Measurements from ENCODE around the gene ZNF567.
"Not testable (repeated sequence)": the region's sequence is repeated elsewhere in the genome, so short reads cannot be mapped to it uniquely, and the experiment has no call there.

ZNF567 gene

DNA sequence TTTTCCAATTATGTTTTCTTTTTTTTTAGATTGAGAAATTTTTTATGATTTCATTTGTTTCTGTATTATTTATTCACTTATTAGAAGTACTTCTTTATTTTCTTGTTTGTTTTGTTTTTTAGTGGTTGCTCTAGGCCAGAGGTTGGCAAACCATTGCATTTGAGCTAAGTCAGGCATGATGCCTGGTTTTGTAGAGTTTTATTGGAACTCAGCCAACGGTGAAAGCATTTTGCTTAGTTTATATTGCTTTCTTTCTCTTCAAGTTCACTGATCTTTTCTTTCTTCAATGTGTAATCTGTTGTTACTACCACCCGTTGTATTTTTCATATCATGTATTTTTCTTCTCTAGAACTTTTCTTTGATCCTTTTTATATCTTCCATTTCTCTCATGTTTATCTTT lies 19.7 kb downstream of the ZNF567 start:
- Histone ChIP-seq H2AFZ (ENCODE audit: low read length) (no peak overlapping the region), H3K9me3 (ENCODE audit: insufficient read depth, low read depth, low read length) (peaks cover 38% of the 10 kb centered on the region; the same call in 1 of the 2 replicates), H4K20me1 (ENCODE audit: insufficient read depth, low read length, poor library complexity, severe bottlenecking) (no peaks in the 10 kb centered on the region), H3K4me1 (ENCODE audit: insufficient read depth, low read length, poor library complexity, severe bottlenecking) (no peaks in the 10 kb centered on the region), H3K36me3 (ENCODE audit: insufficient read depth, low read length) (peaks cover 42% of the 10 kb centered on the region), H3K79me2 (ENCODE audit: insufficient read depth, low read length) (peaks cover 67% of the 10 kb centered on the region), H3K4me3 (ENCODE audit: low read length, poor library complexity, severe bottlenecking) (no peak overlapping the region), H3K4me2 (ENCODE audit: low read depth, low read length, poor library complexity, severe bottlenecking) (no peak overlapping the region), H3K9me2 (replicated peaks; ENCODE audit: low read depth, low read length) (no peaks in the 10 kb centered on the region), H3F3A (ENCODE audit: low read depth) (no peaks in the 10 kb centered on the region), H3K27me3 (ENCODE audit: insufficient read depth, low read length, poor library complexity, severe bottlenecking) (no peaks in the 10 kb centered on the region), H3K9ac (ENCODE audit: low read depth, low read length, poor library complexity, severe bottlenecking) (no peak overlapping the region)
- TF ChIP-seq EZH2phosphoT487 (IDR thresholded peaks at IDR 0.05; ENCODE audit: borderline replicate concordance) = no peak
- TF ChIP-seq, protein P1, sequence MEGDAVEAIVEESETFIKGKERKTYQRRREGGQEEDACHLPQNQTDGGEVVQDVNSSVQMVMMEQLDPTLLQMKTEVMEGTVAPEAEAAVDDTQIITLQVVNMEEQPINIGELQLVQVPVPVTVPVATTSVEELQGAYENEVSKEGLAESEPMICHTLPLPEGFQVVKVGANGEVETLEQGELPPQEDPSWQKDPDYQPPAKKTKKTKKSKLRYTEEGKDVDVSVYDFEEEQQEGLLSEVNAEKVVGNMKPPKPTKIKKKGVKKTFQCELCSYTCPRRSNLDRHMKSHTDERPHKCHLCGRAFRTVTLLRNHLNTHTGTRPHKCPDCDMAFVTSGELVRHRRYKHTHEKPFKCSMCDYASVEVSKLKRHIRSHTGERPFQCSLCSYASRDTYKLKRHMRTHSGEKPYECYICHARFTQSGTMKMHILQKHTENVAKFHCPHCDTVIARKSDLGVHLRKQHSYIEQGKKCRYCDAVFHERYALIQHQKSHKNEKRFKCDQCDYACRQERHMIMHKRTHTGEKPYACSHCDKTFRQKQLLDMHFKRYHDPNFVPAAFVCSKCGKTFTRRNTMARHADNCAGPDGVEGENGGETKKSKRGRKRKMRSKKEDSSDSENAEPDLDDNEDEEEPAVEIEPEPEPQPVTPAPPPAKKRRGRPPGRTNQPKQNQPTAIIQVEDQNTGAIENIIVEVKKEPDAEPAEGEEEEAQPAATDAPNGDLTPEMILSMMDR (conservative IDR thresholded peaks at IDR 0.05; ENCODE audit: low read length) = no peak

- Histone ChIP-seq H3K9me2 (replicated peaks; ENCODE audit: low read depth, low read length) (no peaks in the 10 kb centered on the region), H2AFZ (ENCODE audit: low read length) (no peak overlapping the region), H3F3A (ENCODE audit: low read depth) (no peaks in the 10 kb centered on the region), H3K9me3 (ENCODE audit: insufficient read depth, low read depth, low read length) (peaks cover 46% of the 10 kb centered on the region; the same call in 1 of the 2 replicates), H3K4me2 (ENCODE audit: low read depth, low read length, poor library complexity, severe bottlenecking) (no peak overlapping the region), H3K4me3 (ENCODE audit: low read length, poor library complexity, severe bottlenecking) (no peak overlapping the region), H3K27me3 (ENCODE audit: insufficient read depth, low read length, poor library complexity, severe bottlenecking) (no peaks in the 10 kb centered on the region), H3K79me2 (ENCODE audit: insufficient read depth, low read length) (peaks cover 64% of the 10 kb centered on the region), H3K9ac (ENCODE audit: low read depth, low read length, poor library complexity, severe bottlenecking) (no peak overlapping the region), H3K4me1 (ENCODE audit: insufficient read depth, low read length, poor library complexity, severe bottlenecking) (no peaks in the 10 kb centered on the region), H4K20me1 (ENCODE audit: insufficient read depth, low read length, poor library complexity, severe bottlenecking) (no peaks in the 10 kb centered on the region), H3K36me3 (ENCODE audit: insufficient read depth, low read length) (peaks cover 65% of the 10 kb centered on the region)
- no peak for TF ChIP-seq EZH2phosphoT487 (IDR thresholded peaks at IDR 0.05; ENCODE audit: borderline replicate concordance)
- TF ChIP-seq, protein P1 (conservative IDR thresholded peaks at IDR 0.05; ENCODE audit: low read length) = no peak
These were observed 22.0 kb downstream of the ZNF567 start for GRCh38 chr19:36709423-36709822.

GRCh38 chr19:36719687-36720556 lies 32.5 kb downstream of the ZNF567 start:
- Histone ChIP-seq H3K36me3 (ENCODE audit: insufficient read depth, low read length) (peaks cover 64% of the 10 kb centered on the region), H3K4me3 (ENCODE audit: low read length, poor library complexity, severe bottlenecking) (no peak overlapping the region), H3K9ac (ENCODE audit: low read depth, low read length, poor library complexity, severe bottlenecking) (no peak overlapping the region), H3F3A (ENCODE audit: low read depth) (no peaks in the 10 kb centered on the region), H3K9me3 (ENCODE audit: insufficient read depth, low read depth, low read length) (peaks cover 51% of the 10 kb centered on the region), H4K20me1 (ENCODE audit: insufficient read depth, low read length, poor library complexity, severe bottlenecking) (no peaks in the 10 kb centered on the region), H3K27me3 (ENCODE audit: insufficient read depth, low read length, poor library complexity, severe bottlenecking) (peaks cover 5% of the 10 kb centered on the region), H3K4me2 (ENCODE audit: low read depth, low read length, poor library complexity, severe bottlenecking) (no peak overlapping the region), H3K79me2 (ENCODE audit: insufficient read depth, low read length) (no peaks in the 10 kb centered on the region), H2AFZ (ENCODE audit: low read length) (no peak overlapping the region), H3K9me2 (replicated peaks; ENCODE audit: low read depth, low read length) (no peaks in the 10 kb centered on the region), H3K4me1 (ENCODE audit: insufficient read depth, low read length, poor library complexity, severe bottlenecking) (no peaks in the 10 kb centered on the region)
- TF ChIP-seq, protein P1 (conservative IDR thresholded peaks at IDR 0.05; ENCODE audit: low read length) = no peak
- no peak for TF ChIP-seq EZH2phosphoT487 (IDR thresholded peaks at IDR 0.05; ENCODE audit: borderline replicate concordance)

GRCh38 chr19:36736166-36736565 lies 48.8 kb downstream of the ZNF567 start:
- not testable (repeated sequence) for H3K36me3 ChIP-seq (ENCODE audit: insufficient read depth, low read length); H3K79me2 ChIP-seq (ENCODE audit: insufficient read depth, low read length)

More at GRCh38 chr19:36736166-36736565, 48.8 kb downstream of the ZNF567 start:
- not testable (repeated sequence) for H3K4me3 ChIP-seq (ENCODE audit: low read length, poor library complexity, severe bottlenecking); H3K4me1 ChIP-seq (ENCODE audit: insufficient read depth, low read length, poor library complexity, severe bottlenecking); H4K20me1 ChIP-seq (ENCODE audit: insufficient read depth, low read length, poor library complexity, severe bottlenecking); H2AFZ ChIP-seq (ENCODE audit: low read length); H3K9ac ChIP-seq (ENCODE audit: low read depth, low read length, poor library complexity, severe bottlenecking); H3K9me2 ChIP-seq (replicated peaks; ENCODE audit: low read depth, low read length); H3K27me3 ChIP-seq (ENCODE audit: insufficient read depth, low read length, poor library complexity, severe bottlenecking); H3K4me2 ChIP-seq (ENCODE audit: low read depth, low read length, poor library complexity, severe bottlenecking); H3F3A ChIP-seq (ENCODE audit: low read depth)
- peaks cover 23% of the 10 kb centered on the region; the same call in 1 of the 2 replicates for H3K9me3 ChIP-seq (ENCODE audit: insufficient read depth, low read depth, low read length)

Measured in Loucy (cell line).